Vagina (tissue), 2 donors: ENCODE results near the gene PSMA1.

ENCODE experiments used
- POLR2A ChIP-seq, 2 donors: fragments of 450-650 bp; IDR thresholded peaks; one replicate each; pipeline ENCODE4 v1.6.1; 2017; ENCODE audit warnings: antibody characterized with exemption in 2 of 2, mild to moderate bottlenecking in 2 of 2, moderate library complexity in 2 of 2
- POLR2AphosphoS5 ChIP-seq, 2 donors: sonication (generic); formaldehyde crosslinking; IDR thresholded peaks; one replicate each; pipeline ENCODE4 v1.9.0; 2017; ENCODE audit warnings: antibody characterized with exemption in 2 of 2, mild to moderate bottlenecking in 2 of 2, low read depth in 1 of 2; ENCODE audit not compliant: insufficient read depth in 1 of 2
- TF ChIP-seq, protein P1 (sequence below), 3 experiments: fragments of 450-650 bp in 2 of 3; fragments of 200-600 bp in 1 of 3; sonication (generic) in 1 of 3; IDR thresholded peaks; one replicate each; pipeline ENCODE4 v1.5.1; 2017 to 2019; ENCODE audit warnings: antibody characterized with exemption in 3 of 3, mild to moderate bottlenecking in 2 of 3, moderate library complexity in 2 of 3

DNA sequence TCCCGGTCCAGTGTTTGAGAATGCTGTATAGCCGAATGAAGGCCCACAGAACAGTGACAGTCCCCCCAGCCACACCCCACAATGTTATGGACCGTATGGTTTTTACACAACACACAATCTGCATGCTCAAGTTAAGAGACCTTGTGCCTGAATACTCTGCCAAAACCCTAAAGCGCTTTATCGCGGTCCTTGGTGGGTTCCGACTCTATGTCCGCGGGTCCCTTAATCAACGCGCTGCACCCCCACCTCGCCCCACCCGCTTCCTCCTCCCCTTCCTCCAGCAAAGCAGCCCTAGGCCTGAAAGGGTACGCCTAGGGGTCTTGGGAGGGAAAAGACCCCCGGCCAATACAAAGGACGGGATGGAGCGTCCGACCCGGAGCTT lies 21.0 kb downstream of the PSMA1 start:
- TF ChIP-seq, protein P1, sequence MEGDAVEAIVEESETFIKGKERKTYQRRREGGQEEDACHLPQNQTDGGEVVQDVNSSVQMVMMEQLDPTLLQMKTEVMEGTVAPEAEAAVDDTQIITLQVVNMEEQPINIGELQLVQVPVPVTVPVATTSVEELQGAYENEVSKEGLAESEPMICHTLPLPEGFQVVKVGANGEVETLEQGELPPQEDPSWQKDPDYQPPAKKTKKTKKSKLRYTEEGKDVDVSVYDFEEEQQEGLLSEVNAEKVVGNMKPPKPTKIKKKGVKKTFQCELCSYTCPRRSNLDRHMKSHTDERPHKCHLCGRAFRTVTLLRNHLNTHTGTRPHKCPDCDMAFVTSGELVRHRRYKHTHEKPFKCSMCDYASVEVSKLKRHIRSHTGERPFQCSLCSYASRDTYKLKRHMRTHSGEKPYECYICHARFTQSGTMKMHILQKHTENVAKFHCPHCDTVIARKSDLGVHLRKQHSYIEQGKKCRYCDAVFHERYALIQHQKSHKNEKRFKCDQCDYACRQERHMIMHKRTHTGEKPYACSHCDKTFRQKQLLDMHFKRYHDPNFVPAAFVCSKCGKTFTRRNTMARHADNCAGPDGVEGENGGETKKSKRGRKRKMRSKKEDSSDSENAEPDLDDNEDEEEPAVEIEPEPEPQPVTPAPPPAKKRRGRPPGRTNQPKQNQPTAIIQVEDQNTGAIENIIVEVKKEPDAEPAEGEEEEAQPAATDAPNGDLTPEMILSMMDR (IDR thresholded peaks at IDR 0.05), result no peak
- TF ChIP-seq POLR2A (IDR thresholded peaks at IDR 0.05), result no peak
- no peak for TF ChIP-seq POLR2AphosphoS5 (IDR thresholded peaks at IDR 0.05; ENCODE audit: insufficient read depth in 1 of 2, low read depth in 1 of 2)
